GM19328 (cell line): ENCODE measurements around the gene ALOXE3.

Experiments
- ATAC-seq: cut with Tn5 transposase; IDR thresholded peaks from one replicate; pipeline ENCODE4 v1.9.1; 2021; ENCODE audit warnings: mild to moderate bottlenecking, moderate library complexity; ENCODE audit not compliant: unreplicated experiment

Gene ALOXE3

DNA sequence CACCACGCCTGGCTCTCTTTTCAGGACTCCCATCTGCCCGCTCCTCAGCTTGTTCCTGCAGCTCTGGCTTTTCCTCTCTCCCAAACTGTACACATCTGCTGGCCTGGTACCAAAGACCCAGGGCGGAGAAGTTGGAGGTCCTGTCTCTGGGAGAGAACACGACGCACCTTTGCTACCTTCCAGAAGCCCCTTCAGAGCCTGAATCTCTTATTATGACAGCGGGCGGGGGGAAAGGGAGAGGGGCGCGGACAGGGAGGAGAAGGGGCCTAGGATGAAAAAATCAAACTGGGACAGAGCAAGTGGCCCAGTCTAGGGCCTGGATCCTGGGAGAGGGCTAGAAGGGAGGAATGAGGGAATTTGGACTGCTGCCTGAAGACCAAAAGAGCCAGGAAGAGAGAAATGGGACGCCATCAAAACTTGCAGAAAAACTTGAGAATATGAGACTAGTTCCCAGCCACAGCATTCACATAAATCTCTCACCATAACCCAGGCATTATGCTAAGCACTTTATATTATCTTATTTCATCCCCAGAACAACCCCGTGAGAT lies 36.4 kb upstream of the ALOXE3 start:
- ATAC-seq: no peak

DNA sequence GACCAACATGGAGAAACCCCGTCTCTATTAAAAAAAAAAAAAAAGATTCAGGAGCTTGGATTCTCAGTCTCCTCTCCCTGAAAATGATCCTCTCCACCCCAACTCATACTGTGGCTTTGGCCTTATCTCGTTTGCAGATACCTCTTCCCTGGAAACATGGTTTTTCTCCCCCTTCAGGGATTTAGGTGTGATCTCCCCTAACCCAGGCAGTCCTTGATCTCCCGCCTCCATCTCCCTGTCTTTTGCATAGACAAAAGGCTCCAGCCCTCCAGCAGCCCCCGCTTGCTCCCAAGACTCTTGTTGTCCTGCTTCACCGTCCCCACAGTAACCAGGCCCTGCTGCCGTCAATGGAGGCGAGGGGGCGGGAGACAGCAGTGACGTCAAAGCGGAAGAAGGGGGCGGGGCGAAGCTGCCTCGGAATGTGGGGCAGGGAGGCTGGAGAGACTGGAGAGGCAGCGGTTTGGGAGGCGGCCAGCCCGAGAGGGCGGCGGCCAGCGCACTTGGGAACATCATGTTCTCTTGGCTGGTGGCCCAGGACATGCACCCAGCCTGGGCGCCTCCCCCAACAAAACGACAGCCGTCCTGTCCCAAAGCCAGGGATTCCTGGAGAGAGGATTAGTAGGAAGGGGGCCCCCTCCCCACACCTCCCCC lies 35.8 kb upstream of the ALOXE3 start:
- no peak for ATAC-seq

DNA sequence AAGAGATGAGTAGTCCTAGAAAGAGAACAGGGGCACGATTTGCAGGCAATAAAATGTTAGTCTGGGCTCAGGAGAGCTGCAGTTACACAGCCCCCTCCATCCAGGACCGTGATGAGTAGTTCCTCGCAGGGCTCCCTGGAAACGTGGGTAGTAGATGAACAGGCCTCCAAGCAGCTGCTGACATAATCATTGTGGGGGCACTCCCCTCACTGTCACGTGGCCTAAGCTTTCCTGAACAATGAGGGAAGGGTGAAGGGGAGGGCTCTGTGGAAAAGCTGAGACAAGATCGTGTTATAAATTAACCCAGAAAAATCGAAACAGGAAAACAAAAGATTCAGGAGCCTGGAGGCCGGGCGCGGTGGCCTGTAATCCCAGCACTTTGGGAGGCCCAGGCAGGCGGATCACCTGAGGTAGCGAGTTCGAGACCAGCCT lies 35.2 kb upstream of the ALOXE3 start:
- no peak for ATAC-seq

DNA sequence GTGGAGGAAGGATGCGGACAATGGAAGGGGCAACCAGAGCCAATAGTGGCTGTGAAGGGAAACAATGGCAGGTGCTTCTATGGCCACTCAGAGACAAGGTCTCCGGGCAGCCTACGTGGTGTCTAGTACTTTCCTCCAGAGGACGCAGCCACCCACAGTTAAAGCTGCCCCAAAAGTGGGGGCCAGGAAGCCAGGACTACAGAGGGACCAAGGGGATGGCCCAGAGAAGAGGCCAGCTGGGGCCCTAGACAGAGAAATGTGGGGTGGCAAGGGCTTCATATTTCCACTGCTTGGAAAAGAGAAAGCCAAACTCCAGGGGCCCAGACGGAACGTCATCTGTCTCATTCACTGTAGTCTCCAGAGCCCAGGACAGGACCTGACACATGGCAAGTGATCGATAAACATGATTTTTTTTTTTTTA lies 34.7 kb upstream of the ALOXE3 start:
- no peak for ATAC-seq

DNA sequence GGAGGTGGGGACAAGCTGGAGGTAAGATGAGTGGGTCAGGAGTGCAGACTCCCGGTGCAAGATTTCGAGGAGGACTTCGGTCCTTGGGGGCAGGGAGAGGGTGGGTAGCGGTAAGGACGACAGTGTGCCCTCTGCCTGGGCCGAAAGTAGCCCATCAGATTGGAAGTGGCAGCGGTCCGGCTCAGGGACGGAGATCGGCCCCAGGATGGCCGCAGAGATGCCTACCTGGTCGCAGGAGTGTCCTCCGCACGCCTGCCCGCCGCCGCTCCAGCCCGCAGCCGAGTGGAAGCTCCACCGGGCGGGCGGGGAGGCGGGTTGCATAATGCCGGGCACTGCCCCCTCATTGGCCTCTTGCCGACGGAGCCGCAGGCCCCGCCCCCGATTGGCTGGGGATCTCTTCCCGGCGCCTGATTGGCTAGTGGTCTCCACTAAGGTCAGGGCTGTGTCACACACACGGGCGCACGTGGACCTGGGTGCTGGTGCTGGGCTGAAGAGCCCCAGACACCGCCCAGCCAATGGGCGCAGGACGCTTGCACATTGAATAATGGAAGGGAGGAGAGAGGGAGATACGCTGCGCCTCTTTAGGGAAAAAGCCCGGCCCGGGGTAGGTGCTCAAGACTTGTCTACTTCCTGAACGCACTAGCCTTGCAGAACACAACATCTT lies 33.9 kb upstream of the ALOXE3 start, which contains the start of gene PER1:
Gene PER1 (minus strand): TSS at position 293 of the 664 bp plus-strand sequence. CDS start 1,698 bp downstream, outside the sequence.
- no peak for ATAC-seq

DNA sequence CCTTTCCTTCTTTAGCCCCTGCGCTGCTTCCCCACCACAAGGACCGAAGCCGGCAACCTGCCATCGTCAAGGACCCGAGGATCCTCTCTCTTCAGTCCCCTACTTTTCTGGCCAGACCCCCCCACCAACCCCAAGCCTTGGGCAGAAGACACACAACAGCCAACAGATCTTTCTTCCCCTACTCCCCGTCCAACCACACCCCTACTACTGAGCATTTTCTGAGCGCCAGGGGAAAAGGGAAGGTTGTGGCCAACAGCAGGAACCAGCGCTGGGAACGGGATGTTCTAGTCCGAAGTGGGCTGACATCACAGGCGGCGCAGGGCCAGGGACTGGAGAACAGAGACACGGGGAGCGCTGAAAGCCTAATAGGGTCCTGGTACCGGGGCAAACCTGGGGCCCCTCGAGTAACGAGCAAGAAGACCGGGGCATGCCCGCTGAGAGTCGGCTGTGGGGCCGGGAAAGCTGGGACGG lies 33.4 kb upstream of the ALOXE3 start:
- no peak for ATAC-seq

DNA sequence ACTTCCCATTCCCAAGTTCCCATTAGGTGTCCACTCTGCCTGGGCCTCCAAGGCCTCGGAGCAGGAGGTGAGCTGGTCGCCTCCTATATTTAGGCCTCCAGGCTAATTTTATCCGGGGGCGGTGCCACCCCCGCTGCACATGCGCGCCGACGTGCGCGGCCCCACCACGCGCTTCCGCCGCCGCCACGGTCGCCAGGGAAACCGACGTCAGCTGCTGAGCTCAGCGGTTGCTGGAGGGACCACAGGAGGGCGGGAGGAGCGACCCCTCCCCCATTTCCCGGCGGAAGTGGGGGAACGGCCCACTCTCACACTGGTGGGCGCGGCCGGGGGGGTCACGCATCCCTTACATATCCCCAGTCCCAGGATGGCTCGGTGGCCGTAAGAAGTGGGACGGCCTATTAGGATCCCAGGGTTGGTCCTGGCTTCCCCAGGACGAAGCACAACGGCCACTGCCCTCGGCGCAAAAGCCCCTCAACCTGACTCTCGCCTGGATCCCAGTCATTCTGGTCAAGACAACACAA lies 32.9 kb upstream of the ALOXE3 start:
- peak; percentile 61 for ATAC-seq

DNA sequence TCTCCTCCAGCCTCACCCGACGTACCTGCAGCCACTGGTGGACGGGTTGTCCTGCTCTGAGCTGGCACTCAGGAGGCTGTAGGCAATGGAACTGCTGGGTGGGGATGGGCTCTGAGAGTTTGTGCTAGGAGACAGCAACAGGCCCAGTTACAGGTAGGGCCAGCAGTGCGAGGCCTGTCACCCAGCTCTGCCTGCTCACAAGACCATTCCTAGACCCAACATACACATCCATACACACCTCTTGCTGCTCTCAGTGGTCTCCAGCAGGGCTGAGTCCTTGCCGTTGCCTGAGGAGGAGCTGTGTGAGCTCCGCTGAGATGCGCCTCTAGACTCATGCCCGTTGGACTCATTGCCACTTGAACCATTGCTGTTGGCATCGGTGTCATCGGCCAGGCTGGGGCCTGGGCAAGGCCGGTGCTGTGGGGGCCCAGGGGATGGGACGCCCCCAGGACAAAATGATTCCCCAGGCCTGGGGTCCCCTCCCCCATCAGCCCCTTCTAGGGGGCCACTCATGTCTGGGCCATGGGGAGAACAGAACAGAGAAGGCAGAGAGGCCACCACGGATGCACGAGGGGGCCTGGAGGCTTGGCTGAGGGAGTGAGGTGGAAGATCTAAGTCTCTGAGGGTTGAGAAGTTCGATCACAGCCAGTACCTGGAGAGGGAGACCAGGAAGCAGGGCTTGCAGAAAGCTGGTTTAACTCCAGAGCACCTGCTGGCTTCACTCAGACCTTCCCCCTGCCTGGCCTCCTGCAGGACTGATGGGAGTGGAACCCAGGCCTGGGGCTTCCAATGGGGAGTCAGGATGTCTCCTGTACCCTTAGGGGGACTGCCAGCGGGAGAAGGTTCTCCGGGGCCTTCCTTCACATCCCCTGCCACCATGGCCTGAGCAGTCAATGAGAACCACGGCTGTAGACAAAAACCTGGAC lies 32.1 kb upstream of the ALOXE3 start:
- ATAC-seq: no peak

DNA sequence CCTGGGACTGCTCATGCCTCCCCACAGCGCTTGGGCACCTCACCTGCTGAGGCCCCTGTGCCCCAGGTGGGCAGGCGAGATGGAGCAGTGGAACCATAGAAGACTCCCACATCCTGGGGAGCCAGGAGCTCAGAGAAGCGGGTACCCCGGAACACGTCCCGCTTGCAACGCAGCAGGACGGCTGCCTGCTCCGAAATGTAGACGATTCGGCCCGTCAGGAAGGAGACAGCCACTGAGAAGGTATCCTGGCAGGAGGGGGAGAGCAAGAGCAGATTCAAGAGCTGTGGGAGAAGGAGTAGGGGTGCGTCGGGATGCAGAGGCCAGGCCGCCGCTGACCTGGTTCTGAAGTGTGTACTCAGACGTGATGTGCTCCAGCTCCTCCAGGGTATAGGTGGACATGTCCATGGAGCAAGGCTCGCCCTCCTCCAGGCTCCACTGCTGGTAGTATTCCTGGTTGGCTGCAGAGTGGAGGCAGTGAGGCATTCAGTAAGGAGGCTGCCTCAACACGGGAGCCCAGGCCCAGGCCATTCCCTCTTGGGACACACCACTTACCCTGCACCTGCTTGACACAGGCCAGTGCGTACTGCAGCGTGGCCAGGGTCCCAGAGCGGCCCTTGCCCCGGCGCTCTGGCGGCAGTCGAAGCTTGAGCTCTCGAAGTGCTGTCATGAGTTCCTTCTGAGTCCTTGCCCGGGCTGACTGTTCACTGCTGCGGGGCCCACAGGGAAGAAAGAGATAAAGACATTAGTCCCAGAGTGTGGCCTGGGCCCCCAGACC lies 31.3 kb upstream of the ALOXE3 start:
- no peak for ATAC-seq

DNA sequence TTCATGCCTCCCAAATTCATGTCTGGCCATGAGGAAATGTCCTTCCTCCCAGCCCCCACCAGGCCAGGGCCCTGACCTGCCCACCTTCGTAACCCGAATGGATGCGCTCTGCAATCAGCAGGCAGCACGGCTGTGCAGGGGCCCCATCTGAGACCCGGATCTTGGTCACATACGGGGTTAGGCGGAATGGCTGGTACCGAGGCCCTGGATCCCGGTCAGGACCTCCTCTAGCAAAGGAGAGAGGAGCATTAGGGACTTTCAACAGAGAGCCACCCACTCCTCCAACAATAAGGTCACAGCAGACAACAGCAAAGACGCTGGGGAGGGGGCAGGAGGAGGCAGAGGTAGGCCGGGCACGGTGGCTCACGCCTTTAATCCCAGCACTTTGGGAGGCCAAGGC lies 30.2 kb upstream of the ALOXE3 start:
- no peak for ATAC-seq

DNA sequence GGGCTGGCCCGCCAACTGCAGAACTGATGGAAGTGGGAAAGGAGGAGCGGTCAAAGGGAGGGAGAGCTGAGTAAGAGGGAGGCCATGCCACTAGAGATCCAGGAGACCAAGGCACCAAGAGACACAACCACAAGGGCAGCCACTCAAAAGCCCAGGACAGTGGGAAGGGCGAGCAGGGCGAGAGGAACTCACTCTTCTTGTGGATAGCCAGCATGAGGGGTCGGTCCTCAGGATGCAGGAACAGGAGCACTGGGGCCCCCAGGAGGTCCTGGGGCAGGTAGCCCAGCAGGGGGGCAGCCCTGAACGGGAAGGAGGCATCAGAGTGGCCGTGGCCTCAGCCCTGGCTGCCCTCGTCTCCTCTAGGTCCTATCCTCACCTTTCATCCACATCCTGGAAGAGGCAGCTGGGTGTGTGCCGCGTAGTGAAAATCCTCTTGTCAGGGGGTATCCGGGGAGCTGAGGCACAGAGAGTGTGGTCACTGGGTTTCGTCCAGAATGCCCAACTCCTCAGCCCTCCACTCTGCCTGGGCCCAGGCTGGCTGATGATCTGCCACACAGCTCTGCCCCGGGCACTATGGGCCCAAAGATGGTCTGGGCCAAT lies 29.6 kb upstream of the ALOXE3 start:
- ATAC-seq: no peak

DNA sequence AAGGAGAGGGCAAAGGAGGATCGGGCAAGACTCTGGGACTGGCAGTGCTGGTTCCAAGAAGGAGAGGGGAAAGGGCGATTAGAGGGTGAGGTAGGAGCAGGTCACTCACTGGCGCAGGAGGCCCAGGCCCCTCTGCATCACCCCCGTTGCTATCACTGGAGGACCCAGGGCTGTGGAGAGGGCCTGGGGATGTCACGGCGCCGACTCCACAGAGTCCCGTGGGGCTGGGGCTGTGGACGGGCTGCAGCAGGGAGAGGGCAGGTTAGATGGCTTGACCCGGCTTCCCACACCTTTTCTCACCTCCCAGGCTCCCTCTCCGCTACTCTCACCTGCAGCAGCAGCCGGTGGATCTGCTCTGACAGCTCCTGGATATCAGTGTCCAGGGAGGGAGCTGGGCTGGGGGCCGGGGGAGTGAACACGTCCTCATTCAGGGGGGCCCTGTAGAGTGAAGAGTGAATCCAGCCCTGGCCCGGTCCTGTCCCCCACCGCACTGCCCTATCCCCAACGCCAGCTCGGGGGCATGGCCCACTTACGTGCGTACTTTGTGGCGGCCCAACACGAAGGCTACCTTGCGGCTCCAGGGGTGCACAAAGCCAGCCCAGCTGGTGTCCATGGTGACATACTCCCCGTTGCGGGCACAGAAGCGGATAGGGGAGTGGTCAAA lies 29.0 kb upstream of the ALOXE3 start:
- no peak for ATAC-seq

DNA sequence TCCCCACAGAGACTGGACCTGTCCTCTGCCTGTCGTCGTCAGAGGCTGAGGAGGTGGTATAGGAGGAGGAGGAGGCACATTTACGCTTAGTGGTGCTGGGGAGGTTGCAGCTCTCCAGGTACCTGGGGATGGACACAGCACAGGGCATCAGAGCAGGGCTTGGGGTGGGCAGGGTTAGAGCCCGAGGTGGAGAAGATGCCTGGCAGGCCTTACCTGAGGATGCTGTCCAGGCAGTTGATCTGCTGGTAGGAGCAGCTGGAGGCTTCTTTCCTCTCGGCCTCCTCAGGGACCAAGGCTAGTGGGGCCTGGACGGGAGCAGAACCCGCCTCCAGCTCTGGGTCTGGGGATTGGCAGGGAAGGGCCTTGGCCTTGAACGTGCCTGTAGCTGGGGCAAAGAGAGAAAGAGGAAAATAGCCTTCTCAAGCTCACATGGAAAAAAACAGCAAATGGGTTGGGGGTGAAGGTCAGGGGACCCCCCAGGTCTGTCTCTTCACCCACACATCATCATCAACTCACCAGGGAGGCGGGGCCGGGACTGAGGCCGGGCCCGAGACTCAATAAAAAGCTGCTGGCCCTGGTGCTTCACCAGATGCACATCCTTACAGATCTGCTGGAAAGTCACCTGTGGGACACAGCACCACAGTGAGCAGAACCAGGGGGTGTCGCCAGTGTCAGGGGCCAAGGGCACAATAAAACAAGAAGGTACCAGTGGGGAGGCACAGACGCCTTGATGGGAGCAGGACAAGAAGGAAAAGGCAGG lies 28.2 kb upstream of the ALOXE3 start:
- ATAC-seq: no peak

DNA sequence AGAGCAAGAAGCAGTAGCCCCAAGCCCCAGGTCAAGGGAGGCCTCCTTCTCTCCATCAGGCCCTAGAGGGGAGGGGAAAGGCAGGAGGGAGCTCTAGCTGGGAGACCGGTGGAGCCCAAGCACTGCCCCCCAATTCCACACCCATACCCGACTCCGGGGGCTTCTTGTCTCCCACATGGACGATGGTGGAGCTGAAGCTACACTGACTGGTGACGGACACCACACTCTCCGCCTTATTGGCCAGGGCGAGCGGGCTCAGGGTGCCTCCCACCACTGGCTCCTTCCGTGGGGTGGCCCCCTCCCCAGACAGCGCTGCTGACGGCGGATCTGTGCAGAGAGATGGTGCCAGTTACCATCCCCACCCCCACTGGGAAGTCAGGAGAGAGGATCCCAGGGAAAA lies 27.5 kb upstream of the ALOXE3 start:
- ATAC-seq: no peak

DNA sequence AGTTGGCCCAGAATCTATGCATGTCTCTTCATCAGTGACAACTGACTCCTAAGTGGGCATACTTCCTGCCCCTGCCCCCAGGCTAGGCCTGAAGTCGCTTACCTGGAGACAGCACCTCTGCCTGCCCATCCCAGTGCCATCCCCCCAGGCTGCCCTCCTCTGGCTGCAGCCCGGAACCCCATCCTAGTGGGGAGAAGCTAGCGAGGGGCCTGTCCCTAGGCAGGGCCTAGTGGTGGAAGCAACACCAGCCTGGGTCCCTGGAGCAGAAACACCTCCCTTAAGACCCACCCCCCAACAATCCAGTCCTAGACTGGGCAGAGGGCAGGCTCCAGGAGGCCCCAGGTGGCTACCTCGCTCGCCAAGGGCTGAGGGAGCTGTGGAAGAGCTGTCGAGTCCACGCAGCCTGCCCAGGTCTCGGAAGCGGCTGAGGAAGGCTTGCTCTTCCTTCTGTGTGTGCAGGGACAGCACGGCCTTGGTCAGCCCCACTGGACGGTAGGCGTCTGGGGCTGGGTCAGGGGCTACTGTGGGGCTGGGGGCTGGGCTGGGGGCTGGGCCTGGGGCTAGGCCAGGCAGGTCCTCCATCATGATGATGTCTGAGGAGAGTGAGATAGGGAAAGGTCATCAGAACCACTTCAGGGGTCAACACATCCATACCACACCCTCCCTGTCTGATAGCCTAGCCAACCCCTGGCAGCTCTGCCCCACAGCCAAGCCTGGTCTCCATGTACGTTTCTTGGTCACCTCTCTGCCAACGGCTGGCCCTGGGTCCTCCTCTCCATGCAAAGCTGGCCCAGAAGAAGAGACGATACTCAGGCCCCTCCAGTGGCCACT lies 26.3 kb upstream of the ALOXE3 start:
- ATAC-seq: no peak

DNA sequence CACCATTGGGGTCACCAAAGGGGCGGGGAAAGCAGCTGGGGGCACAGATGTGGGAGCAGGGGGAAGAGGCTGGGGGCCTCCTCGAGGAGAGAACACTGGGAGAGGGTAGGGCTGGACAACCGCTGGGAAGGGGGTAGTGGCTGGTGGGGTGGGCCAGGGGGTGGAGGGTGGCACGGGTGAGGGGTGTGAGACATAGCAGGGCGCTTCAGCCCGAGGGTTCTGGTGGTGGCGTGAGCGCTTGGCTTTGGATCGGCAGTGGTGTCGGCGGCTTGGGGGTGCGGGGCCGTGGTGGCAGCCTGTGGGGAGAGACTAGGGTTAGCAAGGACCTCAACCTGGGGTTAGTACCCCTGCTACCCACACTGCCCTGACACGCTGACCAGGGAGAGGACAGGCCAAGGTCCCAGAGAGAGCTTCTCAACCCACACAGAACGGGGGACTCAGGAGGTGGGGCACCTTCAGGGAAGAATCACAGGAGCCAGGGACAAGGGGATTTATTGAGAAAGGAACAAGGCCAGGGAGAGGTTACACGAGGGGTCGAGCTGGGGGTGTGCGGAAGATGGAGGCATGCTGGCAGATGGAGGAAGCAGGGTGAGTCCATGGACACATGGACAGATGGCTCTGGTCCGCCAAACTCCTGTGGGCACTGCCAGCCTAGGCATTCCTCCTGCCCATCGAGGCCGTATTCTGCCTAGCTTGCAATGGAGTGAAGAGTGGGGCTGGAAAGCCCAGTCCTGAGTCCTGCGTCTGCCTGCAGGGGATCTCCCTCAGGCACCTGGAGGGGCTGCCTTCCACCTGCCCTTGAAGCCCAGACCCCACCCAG lies 25.5 kb upstream of the ALOXE3 start:
- no peak for ATAC-seq
